IPS DF 19.7 (cell line): Measurements from ENCODE around the gene POLE3.
"Not testable (repeated sequence)": the region's sequence is repeated elsewhere in the genome, so short reads cannot be mapped to it uniquely, and the experiment has no call there.

Source experiments
- DNase-seq: peaks from one replicate; pipeline ENCODE4 v3.0.0-alpha.2; 2013; ENCODE audit warnings: low read depth, low spot score

The POLE3 gene, protein sequence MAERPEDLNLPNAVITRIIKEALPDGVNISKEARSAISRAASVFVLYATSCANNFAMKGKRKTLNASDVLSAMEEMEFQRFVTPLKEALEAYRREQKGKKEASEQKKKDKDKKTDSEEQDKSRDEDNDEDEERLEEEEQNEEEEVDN

DNA sequence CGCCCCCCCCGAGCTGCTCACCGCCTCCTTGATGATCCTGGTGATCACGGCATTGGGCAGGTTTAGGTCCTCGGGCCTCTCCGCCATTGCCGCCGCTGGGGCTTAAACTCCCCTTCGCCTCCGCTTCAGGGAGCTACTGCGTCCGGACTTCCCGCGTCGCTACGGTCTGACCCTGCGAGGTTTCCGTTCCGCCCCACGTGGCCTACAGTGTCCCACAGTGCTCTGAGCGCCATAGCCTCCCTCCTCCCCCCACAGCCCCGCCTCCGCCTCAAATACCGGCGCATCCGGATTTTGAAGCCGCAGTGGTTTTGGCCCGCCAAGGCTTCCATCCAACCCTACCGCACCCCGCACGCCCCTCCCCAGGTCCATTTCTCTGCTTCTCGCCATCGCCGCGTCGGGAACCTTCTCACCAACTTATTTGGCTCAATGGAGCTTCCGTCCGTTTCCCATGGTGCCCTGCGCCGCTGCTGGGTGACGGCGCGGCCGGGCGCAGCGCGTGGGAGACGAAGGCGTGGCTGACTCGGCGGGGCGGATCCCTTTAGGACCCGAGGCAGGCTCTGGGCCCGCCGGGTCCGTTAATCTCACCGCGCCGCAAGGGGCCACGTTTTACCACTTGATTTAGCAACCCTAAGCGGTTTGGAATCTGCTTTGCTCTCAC is at the start of gene POLE3, which contains the start of gene C9orf43:
Gene POLE3 (minus strand): TSS at position 469 of the 658 bp plus-strand sequence. CDS start 382 bp downstream, at position 87.
Gene C9orf43 (plus strand): TSS at position 541 of the 658 bp plus-strand sequence. CDS start 2,747 bp downstream, outside the sequence.
- DNase-seq: peak; percentile 73

DNA sequence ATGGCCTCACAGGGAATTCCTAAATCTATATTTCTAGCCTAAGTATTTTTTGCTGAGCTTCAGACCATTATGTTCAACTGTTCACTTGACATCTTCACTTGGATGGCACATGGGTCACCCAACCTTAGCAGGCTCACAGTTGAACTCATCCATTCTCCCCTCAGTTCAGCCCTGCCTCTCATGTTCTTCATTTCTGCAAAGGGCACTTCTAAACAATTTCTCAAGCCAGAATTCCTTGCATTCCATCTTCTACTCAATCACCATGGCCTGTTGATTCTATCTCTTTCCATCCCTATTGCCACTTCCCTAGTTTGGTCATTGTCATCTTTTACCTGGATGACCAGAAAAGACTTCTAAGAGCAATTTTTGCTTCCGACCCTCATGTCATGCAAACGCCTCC is 45.8 kb upstream of the POLE3 start:
- no peak for DNase-seq

DNA sequence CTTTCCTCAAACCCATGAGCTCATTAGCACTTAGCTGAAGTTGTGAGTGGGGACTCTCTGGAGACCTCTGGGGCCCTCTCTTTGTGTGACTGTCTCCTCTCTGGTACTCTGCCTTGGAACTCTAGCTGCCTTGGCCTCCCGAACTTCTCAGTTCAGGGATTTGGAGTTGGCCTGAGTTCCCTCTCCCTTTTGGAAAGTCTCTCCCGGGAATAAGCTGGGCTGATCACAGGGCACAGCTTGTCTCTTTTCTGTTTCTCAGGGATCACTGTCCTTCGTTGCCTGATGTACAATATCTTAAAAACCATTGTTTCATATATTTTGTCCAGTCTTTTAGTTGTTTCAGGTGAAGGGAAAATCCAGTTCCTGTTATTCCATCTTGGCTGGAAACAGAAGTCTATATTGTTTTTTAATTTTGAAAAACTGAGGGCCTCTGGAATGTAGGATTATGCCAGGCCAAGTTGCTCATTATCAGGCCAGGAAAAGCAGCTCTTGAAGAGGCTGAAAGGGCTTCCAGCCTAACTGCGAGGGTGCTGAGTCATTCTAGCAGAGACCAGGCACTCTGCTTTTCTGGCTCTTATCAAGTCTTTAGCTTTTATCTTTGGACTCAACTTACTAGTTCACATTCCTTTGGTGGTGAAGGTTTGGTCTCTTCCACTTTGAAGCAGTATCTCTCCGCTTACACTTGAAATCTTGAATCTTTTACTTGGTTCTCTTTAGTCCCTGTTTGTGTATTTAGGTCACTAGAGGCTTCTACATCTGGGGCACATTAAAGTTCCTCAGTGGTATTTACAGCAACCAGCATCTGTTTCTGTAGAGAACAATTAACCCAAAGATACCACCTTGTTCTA is 44.7 kb upstream of the POLE3 start:
- DNase-seq: no peak

DNA sequence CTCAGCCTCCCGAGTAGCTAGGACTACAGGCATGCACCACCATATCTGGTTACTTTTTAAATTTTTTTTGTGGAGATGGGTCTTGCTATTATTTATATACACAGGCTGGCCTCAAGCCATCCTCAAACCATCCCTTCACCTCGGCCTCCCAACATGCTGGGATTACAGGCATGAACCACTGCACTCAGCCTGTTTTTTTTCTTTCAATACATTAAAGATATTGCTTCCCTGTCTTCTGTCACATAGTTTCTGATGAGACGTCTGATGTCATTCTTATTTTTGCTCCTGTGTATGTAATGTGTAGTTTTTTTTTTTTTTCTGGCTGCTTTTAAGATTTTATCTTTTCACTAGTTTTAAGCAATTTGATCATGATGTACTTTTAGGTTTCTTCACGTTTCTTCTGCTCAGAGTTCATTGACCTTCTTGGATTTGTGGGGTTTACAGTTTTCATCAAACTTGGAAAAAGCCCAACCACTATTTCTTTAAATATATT is 41.7 kb upstream of the POLE3 start:
- no peak for DNase-seq

DNA sequence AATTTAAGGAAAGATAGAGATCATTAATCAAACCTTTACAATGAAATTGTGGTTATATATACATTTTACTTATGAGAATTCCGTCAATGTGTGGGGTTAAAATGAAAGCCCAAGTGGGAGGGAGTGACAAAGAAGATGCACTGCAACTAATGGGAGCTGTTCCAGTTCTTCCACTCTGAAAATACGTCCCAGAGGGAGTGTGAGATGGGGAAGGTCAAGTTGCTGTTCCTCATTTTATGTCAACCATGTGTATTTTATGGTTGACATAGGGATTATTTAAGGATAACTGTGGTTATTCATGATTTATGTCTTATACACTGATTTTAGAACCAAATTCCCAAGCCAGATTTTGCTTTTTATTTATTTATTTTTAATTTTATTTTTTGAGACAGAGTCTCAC is 38.9 kb upstream of the POLE3 start:
- no peak for DNase-seq

DNA sequence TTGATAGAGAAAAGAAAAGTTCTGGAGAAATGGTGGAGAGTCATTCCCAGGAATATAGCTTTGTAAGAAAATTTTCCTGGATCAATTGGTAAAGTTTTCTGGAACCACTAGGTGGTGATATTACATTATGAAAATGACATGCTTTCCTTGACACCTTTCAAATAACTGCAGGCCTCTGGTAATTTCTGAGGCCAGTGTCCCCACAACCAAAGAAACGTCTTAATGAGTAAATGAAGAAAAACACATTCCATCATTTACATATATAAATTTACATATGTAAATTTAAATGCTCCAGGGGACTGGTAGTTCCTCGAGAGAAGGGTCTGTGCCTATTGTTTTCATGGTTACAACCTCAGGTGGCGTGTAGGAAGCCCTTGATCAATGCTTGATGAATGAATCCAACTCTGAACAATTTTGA is 35.9 kb upstream of the POLE3 start:
- DNase-seq: no peak

DNA sequence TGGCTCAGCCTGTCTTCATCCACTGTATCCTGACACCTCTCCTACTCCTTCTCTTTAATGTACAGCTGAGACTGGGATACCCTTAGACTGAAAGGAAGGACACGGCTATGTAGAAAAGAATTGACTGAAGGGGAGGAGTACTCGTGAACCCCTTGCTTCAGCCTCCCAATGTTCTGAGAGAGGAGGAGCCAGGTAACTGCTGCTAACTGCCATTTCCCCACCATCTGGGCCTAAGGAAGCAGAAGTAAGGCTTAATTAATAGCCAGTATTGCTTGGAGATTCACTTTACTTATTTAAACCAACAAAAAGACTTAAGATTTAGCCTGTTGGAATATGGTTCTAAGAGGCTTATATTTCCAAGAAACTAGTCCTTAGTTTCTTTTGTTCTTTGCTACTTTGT is 34.3 kb upstream of the POLE3 start:
- no peak for DNase-seq

DNA sequence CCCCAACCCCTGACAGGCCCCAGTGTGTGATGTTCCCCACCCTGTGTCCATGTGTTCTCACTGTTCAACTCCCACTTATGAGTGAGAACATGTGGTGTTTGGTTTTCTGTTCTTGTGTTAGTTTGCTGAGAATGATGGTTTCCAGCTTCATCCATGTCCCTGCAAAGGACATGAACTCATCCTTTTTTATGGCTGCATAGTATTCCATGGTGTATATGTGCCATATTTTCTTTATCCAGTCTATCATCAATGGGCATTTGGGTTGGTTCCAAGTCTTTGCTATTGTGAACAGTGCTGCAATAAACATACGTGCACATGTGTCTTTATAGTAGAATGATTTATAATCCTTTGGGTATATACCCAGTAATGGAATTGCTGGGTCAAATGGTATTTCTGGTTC is 27.2 kb upstream of the POLE3 start:
- DNase-seq: not testable (repeated sequence)

DNA sequence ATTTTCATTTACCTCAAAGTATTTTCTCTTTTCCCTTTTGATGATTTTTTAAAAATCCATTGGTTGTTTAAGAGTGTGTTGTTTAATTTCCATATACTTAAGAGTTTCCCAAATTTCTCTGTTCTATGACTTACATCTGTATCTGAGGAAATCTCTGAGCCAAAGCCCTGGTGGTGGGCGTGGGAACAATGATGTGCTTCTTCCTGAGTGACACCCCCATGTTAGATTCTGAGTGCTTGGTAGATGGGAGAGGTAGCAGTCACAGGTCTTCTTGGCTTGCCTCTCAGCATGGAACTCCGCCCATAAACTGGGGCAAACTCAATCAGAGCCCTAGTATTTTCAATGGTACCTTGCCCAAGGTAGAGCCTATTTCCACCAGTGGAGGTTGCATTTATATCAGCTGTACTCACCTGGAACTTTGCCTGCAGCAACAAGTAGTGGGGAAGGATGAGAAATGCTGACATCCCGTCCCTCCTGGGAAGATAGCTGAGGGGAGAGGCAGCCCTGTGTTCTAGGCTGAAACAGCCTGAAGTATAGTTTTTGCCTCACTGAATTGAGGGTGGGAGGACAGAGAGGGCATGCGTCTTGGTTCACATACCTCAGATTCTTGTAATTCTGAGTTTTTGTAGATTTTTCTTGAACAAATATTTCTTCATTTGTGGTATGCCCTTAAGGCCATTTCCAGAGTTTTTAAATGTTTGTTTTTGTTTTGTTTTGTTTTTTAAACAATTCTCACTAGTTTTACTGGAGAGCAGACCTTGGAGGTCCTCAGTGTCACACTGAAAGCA is 26.4 kb upstream of the POLE3 start:
- DNase-seq: no peak

DNA sequence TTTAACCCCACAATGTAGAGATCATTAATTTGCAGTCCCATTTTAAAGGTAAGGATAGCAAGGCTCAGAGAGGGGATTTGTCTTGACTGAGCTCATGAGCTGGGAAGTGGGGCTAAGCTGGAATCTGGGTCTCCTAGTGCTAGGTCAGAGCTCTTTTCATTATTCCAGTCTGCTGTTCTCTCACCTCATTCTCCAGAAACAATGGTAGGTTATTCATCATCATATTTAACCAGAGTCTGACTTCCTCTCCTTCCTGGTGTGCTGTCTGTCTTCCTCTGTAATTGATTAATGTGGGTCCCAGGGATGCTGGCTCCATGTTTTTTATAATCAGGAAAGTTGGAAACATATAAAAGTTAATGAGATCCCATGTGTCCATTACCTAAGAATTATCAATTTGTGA is 20.7 kb upstream of the POLE3 start:
- no peak for DNase-seq

DNA sequence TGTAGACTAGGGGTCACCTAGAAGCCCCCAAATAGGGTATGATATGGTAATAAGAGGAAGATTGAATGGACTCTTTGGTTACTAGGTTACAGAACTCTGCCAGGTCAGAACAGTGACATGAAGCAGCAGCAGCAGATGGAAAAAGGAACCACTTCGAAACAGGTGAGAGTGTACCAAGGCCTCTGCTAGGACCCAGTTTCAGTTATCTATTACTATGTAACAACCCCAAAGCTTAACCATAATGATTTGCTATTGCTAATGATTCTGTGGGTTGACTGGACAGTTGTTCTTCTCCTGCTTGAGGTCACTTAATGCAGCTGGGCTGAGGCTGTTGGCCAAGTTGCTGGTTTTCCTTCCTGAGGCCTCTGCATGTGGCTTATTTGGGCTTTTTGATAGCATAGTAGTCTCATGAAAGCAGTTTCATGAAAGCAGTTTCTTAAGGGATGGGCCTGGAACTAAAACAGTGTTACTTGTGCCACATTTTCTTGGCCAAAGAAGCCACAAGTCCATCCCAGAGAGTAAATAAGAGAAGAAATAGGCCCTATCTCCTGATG is 17.7 kb upstream of the POLE3 start:
- DNase-seq: no peak

DNA sequence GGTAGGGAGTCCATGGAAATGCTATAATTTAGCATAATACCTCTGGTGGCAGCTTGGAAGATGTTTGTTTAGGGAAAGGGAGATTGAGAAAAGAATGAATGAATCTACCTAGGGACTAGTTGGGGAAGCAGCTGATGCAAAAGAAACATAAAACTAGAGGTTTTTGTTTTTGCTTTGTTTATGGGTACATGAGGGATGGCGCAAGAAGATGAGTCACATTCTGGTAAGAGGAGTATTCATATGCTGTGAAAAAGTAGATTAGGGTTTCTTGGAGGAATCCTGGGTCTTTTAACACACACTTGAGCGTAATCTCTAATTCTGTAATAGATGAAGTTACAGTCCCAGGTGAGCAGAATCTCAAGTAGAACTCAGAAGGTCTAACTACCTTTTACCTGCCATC is 17.2 kb upstream of the POLE3 start:
- no peak for DNase-seq

DNA sequence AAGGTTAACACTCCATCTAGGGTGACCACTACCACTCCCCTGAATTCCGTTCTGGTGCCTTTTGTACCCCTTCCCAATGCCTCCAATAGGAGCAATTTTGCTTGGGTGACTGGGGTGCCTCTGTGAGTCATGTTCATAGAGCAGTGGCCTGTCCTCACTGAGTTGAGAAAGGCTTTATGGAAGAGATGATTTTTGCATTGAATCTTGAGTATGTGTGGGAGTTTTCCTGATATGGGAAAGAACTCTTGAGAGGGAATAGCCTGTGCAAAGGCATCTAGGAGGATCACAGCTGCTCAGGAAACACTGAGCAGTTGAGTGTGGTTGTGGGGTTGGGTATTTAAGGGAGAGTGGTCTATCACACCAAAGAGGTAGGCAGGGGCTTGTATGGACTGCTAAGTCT is 16.2 kb upstream of the POLE3 start:
- DNase-seq: no peak

DNA sequence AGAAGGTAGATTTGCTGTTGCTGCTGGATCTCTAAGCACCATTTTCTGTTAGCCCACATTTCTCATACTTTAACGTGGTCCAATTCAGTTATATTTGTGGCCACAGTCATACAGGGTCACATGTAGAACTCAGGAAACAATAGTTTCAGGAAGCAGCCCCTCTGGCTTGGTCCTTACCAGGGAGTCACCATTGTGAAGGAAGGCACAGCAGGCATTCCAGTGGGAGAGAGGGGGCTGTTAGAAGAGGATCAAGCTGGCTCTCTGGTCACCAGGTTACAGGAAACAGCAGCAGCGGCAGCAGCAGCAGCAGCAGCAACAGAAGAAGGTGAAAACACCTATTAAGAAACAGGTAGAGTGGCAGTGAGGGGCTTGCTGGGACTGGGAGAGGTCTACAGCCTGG is 14.6 kb upstream of the POLE3 start:
- DNase-seq: no peak

DNA sequence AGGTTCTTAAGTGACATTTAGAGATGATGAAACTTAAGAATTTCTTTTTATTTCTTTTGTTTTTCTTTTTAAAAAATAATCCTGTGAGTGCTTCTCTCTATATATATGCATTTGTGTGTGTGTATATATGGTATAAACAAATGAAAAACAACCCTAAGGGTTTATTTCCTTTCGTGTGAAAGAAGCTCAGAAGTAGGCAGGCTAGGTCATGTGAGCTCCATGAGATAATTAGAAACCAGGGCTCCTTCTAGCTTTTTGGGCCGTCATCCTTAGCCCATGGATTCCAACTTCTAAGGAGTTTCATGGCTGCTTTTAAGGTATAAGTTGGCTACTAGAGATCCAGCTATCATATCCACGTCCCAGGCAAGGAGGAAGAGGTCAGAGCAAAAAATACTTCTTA is 11.3 kb upstream of the POLE3 start:
- no peak for DNase-seq

DNA sequence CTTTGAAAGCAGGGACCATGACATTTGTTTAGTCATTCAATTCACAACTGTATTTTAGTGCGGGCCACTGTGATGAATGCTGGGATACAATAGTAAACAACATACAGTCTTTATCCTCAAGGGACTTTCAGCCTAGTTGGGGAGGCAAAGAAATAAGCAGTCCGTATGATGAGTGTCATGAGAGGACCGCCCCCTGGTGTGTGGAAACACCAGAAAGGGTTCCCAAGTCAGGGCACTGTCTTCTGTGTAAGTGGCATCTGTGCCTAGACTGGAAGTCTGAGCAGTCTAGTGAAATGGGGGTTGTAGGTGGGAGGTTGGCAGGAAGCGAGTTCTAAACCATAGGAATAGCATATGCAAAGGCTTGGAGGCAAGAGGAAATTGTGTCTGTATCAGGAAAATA is 6.9 kb upstream of the POLE3 start:
- no peak for DNase-seq

DNA sequence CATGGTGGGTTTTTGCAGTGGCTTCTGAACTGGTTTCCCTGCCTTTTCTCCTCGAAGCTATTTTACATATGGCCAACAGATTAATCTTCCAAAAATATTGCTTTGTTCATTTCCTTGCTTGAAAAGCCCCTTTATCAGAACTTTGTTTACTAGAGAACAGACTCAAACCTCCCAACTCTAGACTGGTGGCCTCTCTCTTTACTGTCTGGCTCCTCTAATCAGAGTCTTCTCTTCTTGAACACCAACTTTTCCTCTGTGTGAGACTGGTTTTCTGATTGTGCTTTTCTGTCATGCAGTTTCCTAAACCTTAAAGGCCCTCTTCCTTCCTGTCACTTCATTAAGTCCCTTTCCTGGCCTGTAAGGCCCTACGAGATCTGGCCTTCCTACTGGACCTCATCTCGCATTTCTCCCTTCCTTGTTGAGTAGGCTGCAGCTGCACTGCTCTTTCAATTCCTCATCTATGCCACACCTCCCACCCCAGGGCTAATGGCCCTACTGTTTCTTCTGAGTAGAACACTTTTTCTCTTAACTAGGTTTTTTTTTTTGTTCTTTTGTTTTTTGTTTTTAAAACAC is 5.8 kb upstream of the POLE3 start:
- DNase-seq: no peak

DNA sequence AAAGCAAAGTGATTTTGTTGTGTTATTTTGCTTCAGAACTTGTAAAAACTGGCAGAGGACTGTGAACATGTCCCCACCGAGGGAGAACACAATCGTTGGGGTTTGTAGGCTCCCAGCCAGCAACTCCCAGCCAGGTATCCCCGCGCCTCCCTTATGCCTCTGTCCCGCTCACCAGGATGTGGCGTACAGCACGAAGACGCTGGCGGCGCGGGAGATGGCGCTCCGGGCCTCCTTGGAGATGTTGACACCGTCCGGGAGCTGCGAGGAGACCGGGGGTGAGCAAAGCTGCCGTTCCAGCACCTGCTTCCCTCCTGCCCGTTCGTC is 630 bp downstream of the POLE3 start:
- no peak for DNase-seq

DNA sequence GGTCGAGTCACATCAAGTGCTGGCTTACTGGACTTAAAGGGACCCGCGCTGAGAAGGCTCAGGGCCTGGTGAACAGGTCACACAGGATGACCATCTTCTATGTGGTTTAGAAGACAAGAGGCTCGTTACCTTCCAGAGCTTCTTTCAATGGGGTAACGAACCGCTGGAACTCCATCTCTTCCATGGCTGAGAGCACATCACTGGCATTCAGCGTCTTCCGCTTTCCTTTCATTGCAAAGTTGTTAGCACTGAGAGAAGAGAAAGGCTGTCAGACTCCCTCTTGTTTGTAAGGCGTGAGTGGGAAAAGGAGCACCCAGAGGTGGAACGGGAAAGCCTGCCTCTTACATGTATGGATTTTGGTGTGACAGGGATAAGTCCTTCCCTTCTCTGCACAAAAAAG is 994 bp downstream of the POLE3 start:
- DNase-seq: no peak

DNA sequence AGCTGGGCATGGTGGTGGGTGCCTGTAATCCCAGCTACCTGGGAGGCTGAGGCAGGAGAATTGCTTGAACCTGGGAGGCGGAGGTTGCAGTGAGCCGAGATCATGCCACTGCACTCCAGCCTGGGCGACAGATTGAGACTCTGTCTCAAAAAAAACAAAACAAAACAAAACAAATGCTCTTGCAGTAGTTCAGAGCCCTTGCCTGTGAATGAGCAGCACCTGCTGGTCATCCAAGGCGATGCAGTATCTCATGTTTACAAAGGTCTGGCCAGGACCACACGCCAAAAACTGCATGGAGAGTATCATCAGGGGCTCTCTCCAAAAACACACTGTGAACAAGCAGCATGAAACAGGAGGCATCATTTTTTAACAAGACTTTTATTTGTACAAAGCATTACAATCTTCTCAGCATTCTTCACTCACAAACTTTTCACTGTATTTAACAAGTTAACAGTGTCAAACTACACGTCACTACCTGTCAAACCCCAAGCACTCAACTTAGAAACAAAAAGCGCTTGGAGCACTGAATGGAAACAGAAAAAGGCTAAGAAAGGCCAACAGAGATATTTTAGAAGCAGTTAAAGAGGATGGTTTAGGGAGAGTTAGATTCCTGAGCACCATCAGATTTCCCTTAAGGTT is 3.5 kb downstream of the POLE3 start:
- DNase-seq: not testable (repeated sequence)

DNA sequence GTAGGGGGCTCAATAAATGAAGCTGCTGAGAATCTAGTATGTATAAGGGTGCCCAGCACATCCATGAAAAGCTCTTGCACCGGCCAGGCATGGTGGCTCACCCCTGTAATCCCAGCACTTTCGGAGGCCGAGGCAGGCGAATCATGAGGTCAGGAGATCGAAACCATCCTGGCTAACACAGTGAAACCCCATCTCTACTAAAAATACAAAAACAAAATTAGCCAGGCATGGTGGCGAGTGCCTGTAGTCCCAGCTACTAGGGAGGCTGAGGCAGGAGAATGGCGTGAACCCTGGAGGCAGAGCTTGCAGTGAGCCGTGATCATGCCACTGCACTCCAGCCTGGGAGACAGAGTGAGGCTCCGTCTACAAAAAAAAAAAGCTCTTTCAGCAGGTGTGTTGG is 4.1 kb downstream of the POLE3 start:
- not testable (repeated sequence) for DNase-seq
